ENCODE measurements around the gene NPPA. TPM values are rescaled to one million over a fixed set of nuclear protein-coding genes. Genes with fewer than 3 reads are reported as not detected.

The NPPA gene
- total RNA-seq, 1 donor from 2014 or later = not detected

GRCh38 chr1:11881749-11882441 is 34.3 kb upstream of the NPPA start:
- no peak for TF ChIP-seq CTCF (IDR thresholded peaks at IDR 0.05)
- Mint-ChIP-seq H3K27ac (ENCODE audit: unreplicated experiment) (no peak overlapping the region), H3K27me3 (ENCODE audit: low read depth) (peaks cover 11% of the 10 kb centered on the region), H3K4me3 (ENCODE audit: unreplicated experiment) (no peak overlapping the region), H3K36me3 (ENCODE audit: low read depth) (no peaks in the 10 kb centered on the region), H3K9me3 (ENCODE audit: low read depth) (no peaks in the 10 kb centered on the region), H3K4me1 (ENCODE audit: low read depth) (peaks cover 7% of the 10 kb centered on the region)
- no peak for DNase-seq (ENCODE audit: low spot score)

DNA sequence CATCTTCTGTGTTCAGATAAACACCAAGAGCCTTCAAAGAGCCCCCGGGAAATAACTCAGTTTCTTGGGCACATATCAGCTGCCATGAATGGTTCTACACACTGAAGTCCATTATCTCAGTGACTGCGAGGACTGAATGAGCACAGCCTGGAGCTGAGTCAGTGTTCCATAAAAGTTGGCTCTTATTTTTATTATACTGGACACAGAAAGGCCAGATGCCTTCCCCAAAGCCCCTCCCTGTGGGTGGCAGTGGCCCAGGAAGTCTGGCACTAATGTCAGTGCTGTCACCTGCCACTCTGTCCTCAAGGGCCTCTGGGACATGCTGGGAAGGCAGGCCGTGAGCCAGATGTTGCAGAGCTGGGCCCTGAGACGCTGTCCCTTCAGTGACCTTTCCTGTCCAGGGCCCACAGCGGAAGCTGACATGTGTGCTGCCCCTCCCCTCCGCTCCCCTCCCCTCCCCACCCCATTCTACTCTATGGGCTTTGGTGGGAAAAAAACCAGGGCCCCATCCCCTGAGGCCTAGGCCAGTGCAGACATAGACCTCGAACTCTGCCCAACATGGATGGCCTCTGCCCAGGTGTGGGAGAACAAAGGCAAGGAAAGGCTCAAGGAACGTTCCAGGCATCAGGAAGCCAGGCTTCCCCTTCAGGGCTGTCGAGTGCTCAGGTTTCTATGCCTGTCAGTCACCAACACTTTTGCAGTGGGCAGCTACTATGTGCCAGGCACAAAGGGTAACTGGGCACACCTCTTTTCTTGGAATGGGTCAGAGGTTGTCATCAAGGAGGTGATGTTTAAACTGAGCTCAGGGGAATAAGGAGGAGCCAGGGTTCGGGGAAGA is 33.5 kb upstream of the NPPA start:
- no peak for DNase-seq (ENCODE audit: low spot score)

GRCh38 chr1:11880181-11880575 is 32.6 kb upstream of the NPPA start:
- Mint-ChIP-seq H3K27ac (ENCODE audit: unreplicated experiment) (no peak overlapping the region), H3K27me3 (ENCODE audit: low read depth) (peaks cover 8% of the 10 kb centered on the region)
- DNase-seq (ENCODE audit: low spot score) = no peak

More for the DNA sequence above, 33.5 kb upstream of the NPPA start:
- Mint-ChIP-seq H3K27me3 (ENCODE audit: low read depth) (peaks cover 10% of the 10 kb centered on the region), H3K27ac (ENCODE audit: unreplicated experiment) (no peak overlapping the region), H3K9me3 (ENCODE audit: low read depth) (no peaks in the 10 kb centered on the region), H3K4me1 (ENCODE audit: low read depth) (peaks cover 7% of the 10 kb centered on the region), H3K4me3 (ENCODE audit: unreplicated experiment) (no peak overlapping the region), H3K36me3 (ENCODE audit: low read depth) (no peaks in the 10 kb centered on the region)
- TF ChIP-seq CTCF (IDR thresholded peaks at IDR 0.05) = no peak

DNA sequence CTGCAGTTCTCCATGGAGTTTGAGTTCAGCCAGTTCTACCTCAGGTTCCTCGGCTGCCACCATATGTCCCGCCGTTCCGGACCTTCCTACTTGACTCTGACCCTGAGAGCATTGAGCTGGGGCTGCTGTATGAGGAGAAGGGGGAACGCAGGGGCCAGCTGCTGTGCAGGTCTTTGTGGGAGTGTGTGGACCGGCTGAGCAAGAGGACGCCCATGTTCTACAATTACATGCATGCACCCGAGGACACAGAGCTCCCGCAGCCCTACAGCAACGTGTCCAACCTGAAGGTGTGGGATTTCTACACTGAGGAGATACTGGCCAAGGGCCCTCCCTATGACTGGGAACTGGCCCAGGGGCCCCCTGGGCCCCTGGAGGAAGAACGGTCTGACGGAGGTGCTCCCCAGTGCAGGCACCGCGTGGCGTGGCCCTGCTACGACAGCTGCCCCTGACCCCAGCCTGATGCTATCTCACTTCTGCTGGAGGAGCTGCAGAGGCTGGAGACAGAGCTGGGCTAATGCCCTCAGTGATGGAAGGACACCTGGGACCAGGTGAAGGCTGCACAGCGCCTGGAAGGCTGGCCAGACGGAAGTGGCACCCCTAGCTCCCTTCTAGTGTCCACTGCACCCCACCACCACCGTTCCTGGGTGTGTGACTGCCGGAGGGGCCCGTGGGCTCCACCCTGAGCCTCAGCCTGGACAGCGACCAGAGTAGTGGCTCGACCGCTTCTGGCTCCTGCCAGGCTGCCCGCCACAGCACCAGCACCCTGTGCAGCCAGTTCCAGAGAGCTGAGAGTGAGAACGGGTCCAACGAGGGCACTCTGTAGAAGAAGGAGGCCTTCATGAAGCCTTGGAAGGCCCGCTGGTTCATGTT is 32.0 kb upstream of the NPPA start:
- no peak for TF ChIP-seq CTCF (IDR thresholded peaks at IDR 0.05)
- H3K4me1 Mint-ChIP-seq (ENCODE audit: low read depth) = peaks cover 7% of the 10 kb centered on the region
- H3K9me3 Mint-ChIP-seq (ENCODE audit: low read depth) = no peaks in the 10 kb centered on the region

More at GRCh38 chr1:11880181-11880575, 32.6 kb upstream of the NPPA start:
- H3K9me3 Mint-ChIP-seq (ENCODE audit: low read depth) = no peaks in the 10 kb centered on the region
- no peak for TF ChIP-seq CTCF (IDR thresholded peaks at IDR 0.05)
- no peak overlapping the region for H3K4me3 Mint-ChIP-seq (ENCODE audit: unreplicated experiment)
- H3K36me3 Mint-ChIP-seq (ENCODE audit: low read depth) = no peaks in the 10 kb centered on the region
- peaks cover 7% of the 10 kb centered on the region for H3K4me1 Mint-ChIP-seq (ENCODE audit: low read depth)

GRCh38 chr1:11878891-11879190 is 31.3 kb upstream of the NPPA start:
- Mint-ChIP-seq H3K36me3 (ENCODE audit: low read depth) (no peaks in the 10 kb centered on the region), H3K4me1 (ENCODE audit: low read depth) (peaks cover 7% of the 10 kb centered on the region), H3K4me3 (ENCODE audit: unreplicated experiment) (no peak overlapping the region), H3K27me3 (ENCODE audit: low read depth) (peaks cover 12% of the 10 kb centered on the region), H3K9me3 (ENCODE audit: low read depth) (no peaks in the 10 kb centered on the region), H3K27ac (ENCODE audit: unreplicated experiment) (no peak overlapping the region)
- DNase-seq (ENCODE audit: low spot score) = no peak
- TF ChIP-seq CTCF (IDR thresholded peaks at IDR 0.05) = no peak

More for the DNA sequence above, 32.0 kb upstream of the NPPA start:
- H3K36me3 Mint-ChIP-seq (ENCODE audit: low read depth) = no peaks in the 10 kb centered on the region
- no peak for DNase-seq (ENCODE audit: low spot score)
- H3K4me3 Mint-ChIP-seq (ENCODE audit: unreplicated experiment) = no peak overlapping the region
- H3K27me3 Mint-ChIP-seq (ENCODE audit: low read depth) = peaks cover 9% of the 10 kb centered on the region
- H3K27ac Mint-ChIP-seq (ENCODE audit: unreplicated experiment) = no peak overlapping the region
